Measurements from ENCODE around the gene DIDO1. TPM values are rescaled to one million over a fixed set of nuclear protein-coding genes. Genes with fewer than 3 reads are reported as not detected.

Gene DIDO1
- total RNA-seq, 3 donors from 2014 or later: 59.8 to 83.1 (median 64.9) TPM

GRCh38 chr20:62957136-62958117, 31.1 kb upstream of the DIDO1 start:
- H3K4me1 ChIP-seq: peaks cover 0 to 12% of the 10 kb centered on the region in 2 donors
- no peak overlapping the region for H3K4me3 ChIP-seq
- H3K36me3 ChIP-seq: no peaks in the 10 kb centered on the region
- H3K9me3 ChIP-seq: no peaks in the 10 kb centered on the region
- intact Hi-C loops (cut with DNase I; ENCODE audit: low total_unique reads): no loop called here
- H3K27ac ChIP-seq: no peak overlapping the region
- no peak for DNase-seq (ENCODE audit: low spot score in 2 of 2)
- TF ChIP-seq POLR2A (IDR thresholded peaks at IDR 0.05) (no peak), POLR2AphosphoS5 (IDR thresholded peaks at IDR 0.05) (no peak), CTCF (IDR thresholded peaks at IDR 0.05) (no peak)
- no peaks in the 10 kb centered on the region for H3K27me3 ChIP-seq

GRCh38 chr20:62956387-62957135, 30.3 kb upstream of the DIDO1 start:
- Histone ChIP-seq H3K9me3 (no peaks in the 10 kb centered on the region), H3K4me3 (no peak overlapping the region), H3K27ac (no peak overlapping the region), H3K4me1 (peaks cover 0 to 12% of the 10 kb centered on the region in 2 donors), H3K27me3 (no peaks in the 10 kb centered on the region), H3K36me3 (no peaks in the 10 kb centered on the region)
- intact Hi-C loops (cut with DNase I; ENCODE audit: low total_unique reads): no loop called here
- TF ChIP-seq POLR2A (IDR thresholded peaks at IDR 0.05) (no peak), CTCF (IDR thresholded peaks at IDR 0.05) (no peak), POLR2AphosphoS5 (IDR thresholded peaks at IDR 0.05) (no peak)
- no peak for DNase-seq (ENCODE audit: low spot score in 2 of 2)

GRCh38 chr20:62955519-62956386, 29.4 kb upstream of the DIDO1 start:
- DNase-seq (ENCODE audit: low spot score in 2 of 2): no peak
- no peaks in the 10 kb centered on the region for H3K9me3 ChIP-seq
- intact Hi-C loops (cut with DNase I; ENCODE audit: low total_unique reads): no loop called here
- H3K27me3 ChIP-seq: no peaks in the 10 kb centered on the region
- H3K36me3 ChIP-seq: no peaks in the 10 kb centered on the region
- TF ChIP-seq CTCF (IDR thresholded peaks at IDR 0.05): no peak
- no peak for TF ChIP-seq POLR2A (IDR thresholded peaks at IDR 0.05)
- TF ChIP-seq POLR2AphosphoS5 (IDR thresholded peaks at IDR 0.05): no peak
- peaks cover 0 to 12% of the 10 kb centered on the region in 2 donors for H3K4me1 ChIP-seq
- H3K27ac ChIP-seq: peak overlapping the region in 1 of 2 donors; percentile 14
- H3K4me3 ChIP-seq: no peak overlapping the region

- Histone ChIP-seq H3K27ac (peak overlapping the region; percentile 79 to 94), H3K4me3 (peak overlapping the region; percentile 23 to 70 (median 40)), H3K36me3 (no peaks in the 10 kb centered on the region), H3K9me3 (no peaks in the 10 kb centered on the region), H3K4me1 (peaks cover 0 to 12% of the 10 kb centered on the region in 2 donors), H3K27me3 (no peaks in the 10 kb centered on the region)
- intact Hi-C loops (cut with DNase I; ENCODE audit: low total_unique reads): no loop called here
- peak in 1 of 2 donors; percentile 53 for DNase-seq (ENCODE audit: low spot score in 2 of 2)
- no peak for TF ChIP-seq CTCF (IDR thresholded peaks at IDR 0.05)
- no peak for TF ChIP-seq POLR2A (IDR thresholded peaks at IDR 0.05)
- no peak for TF ChIP-seq POLR2AphosphoS5 (IDR thresholded peaks at IDR 0.05)
These were observed 27.8 kb upstream of the DIDO1 start for GRCh38 chr20:62953839-62954703.
